GM12878 (cell line): ENCODE data around the gene CNDP2. TPM values are rescaled to one million over a fixed set of nuclear protein-coding genes. Genes with fewer than 3 reads are reported as not detected.
A peak's percentile ranks its signal among the peaks of the same experiment; 100 is the strongest.

Source experiments
- ATAC-seq: fragments of 200-7000 bp; cut with Tn5 transposase; 3 replicates; pipeline ENCODE4 v1.9.1; 2020; ENCODE audit warnings: mild to moderate bottlenecking, moderate library complexity
- BruUV-seq: library from RNA; stranded (reverse); fragments of 400-500 nt; replicated peaks from 2 replicates; lab custom pipeline; 2021; lab: Mats Ljungman, UMichigan
- CTCF ChIA-PET: fragments of 300-600 bp; sonication (Branson Sonifier 250); formaldehyde crosslinking; extraction: SDS; loops from one replicate; lab custom pipeline; 2021; ENCODE audit warnings: inconsistent platforms; lab: Yijun Ruan, JAX
- POLR2A ChIA-PET: fragments of 350-600 bp; formaldehyde crosslinking; extraction: SDS; loops from one replicate; lab custom pipeline; 2021; ENCODE audit warnings: inconsistent platforms; lab: Charles Lee
- RAD21 ChIA-PET: fragments of 300-600 bp; sonication (Branson Sonifier 250); formaldehyde crosslinking; loops from one replicate; lab custom pipeline; 2023; ENCODE audit warnings: antibody characterized with exemption; ENCODE audit not compliant: unreplicated experiment; lab: Charles Lee
- SMC1A ChIA-PET: fragments of 300-600 bp; sonication (Branson Sonifier 250); formaldehyde crosslinking; loops from one replicate; lab custom pipeline; 2023; ENCODE audit not compliant: unreplicated experiment, uncharacterized antibody; lab: Charles Lee
- DNase-seq: peaks from one replicate; pipeline ENCODE4 v3.0.0-alpha.2; 2011; ENCODE audit warnings: low read depth, low spot score
- FAIRE-seq: peaks from 3 replicates; lab custom pipeline; 2011; peaks lifted over from hg19 to GRCh38; lab: Jason Lieb, UNC
- H2AFZ ChIP-seq: 2 replicates; pipeline ENCODE4 v1.6.0; 2011; ENCODE audit warnings: low read depth, low read length, control low read depth; ENCODE audit not compliant: control insufficient read depth
- H3K27ac ChIP-seq: 2 replicates; pipeline ENCODE4 v1.5.1; 2011; ENCODE audit warnings: control low read depth; ENCODE audit not compliant: control insufficient read depth, insufficient read depth
- H3K27me3 ChIP-seq, 2 experiments: replicated peaks in 1 of 2; 2 replicates each; pipeline versions ENCODE4 v1.6.0 to v1.6.1; 2011; ENCODE audit warnings: low read length in 1 of 2; ENCODE audit not compliant: control insufficient read depth in 2 of 2, insufficient read depth in 2 of 2
- H3K36me3 ChIP-seq, 2 experiments: 2 replicates each; pipeline ENCODE4 v1.5.1; 2011; ENCODE audit warnings: low read length in 1 of 2; ENCODE audit not compliant: control insufficient read depth in 2 of 2, insufficient read depth in 2 of 2
- H3K4me1 ChIP-seq: 2 replicates; pipeline ENCODE4 v1.6.1; 2011; ENCODE audit warnings: mild to moderate bottlenecking, low read length, moderate library complexity, mixed read lengths; ENCODE audit not compliant: control insufficient read depth, insufficient read depth
- H3K4me2 ChIP-seq: 2 replicates; pipeline ENCODE4 v1.6.0; 2011; ENCODE audit warnings: control low read depth; ENCODE audit not compliant: control insufficient read depth, insufficient read depth
- H3K4me3 ChIP-seq: fragments of 200-600 bp; sonication (generic); 2 replicates; pipeline ENCODE4 v1.5.1; 2016
- H3K79me2 ChIP-seq: 2 replicates; pipeline ENCODE4 v1.6.0; 2011; ENCODE audit warnings: low read length; ENCODE audit not compliant: control insufficient read depth, insufficient read depth
- H3K9ac ChIP-seq: 2 replicates; pipeline ENCODE4 v1.8.0; 2011; ENCODE audit warnings: low read length, control low read depth, mixed read lengths; ENCODE audit not compliant: control insufficient read depth, insufficient read depth
- H3K9me3 ChIP-seq: replicated peaks from 3 replicates; pipeline ENCODE4 v1.5.1; 2011; ENCODE audit warnings: mild to moderate bottlenecking, low read length; ENCODE audit not compliant: control insufficient read depth, insufficient read depth
- H4K20me1 ChIP-seq: 2 replicates; pipeline ENCODE4 v1.6.0; 2011; ENCODE audit not compliant: control insufficient read depth, insufficient read depth
- CHD2 ChIP-seq: IDR thresholded peaks from 2 replicates; pipeline ENCODE4 v1.6.1; 2011; ENCODE audit warnings: low read depth, low read length, improper control_type of control experiment, borderline replicate concordance
- CREM ChIP-seq: IDR thresholded peaks from 2 replicates; pipeline ENCODE4 v1.6.1; 2014; ENCODE audit warnings: antibody characterized with exemption, low read depth
- JUNB ChIP-seq: IDR thresholded peaks from 2 replicates; pipeline ENCODE4 v1.6.1; 2016; ENCODE audit warnings: antibody characterized with exemption, mild to moderate bottlenecking
- MXI1 ChIP-seq: fragments of 150-350 bp; IDR thresholded peaks from 2 replicates; pipeline ENCODE4 v1.6.1; 2011; ENCODE audit warnings: low read depth, mild to moderate bottlenecking, inconsistent platforms, low read length, improper control_type of control experiment
- POLR2AphosphoS5 ChIP-seq: IDR thresholded peaks from 2 replicates; pipeline ENCODE4 v1.6.1; 2011; ENCODE audit warnings: mild to moderate bottlenecking, low read length, inconsistent platforms
- RAD21 ChIP-seq: IDR thresholded peaks from 2 replicates; pipeline ENCODE4 v1.6.1; 2011; ENCODE audit warnings: mild to moderate bottlenecking, low read depth, low read length, moderate library complexity; ENCODE audit not compliant: insufficient read depth
- RAD51 ChIP-seq: fragments of 450-650 bp; IDR thresholded peaks from 2 replicates; pipeline ENCODE4 v1.6.1; 2016; ENCODE audit warnings: moderate library complexity, mild to moderate bottlenecking, inconsistent platforms
- SIN3A ChIP-seq: IDR thresholded peaks from 2 replicates; pipeline ENCODE4 v1.6.1; 2012; ENCODE audit warnings: low read depth, low read length, improper control_type of control experiment
- STAT1 ChIP-seq: fragments of 450-650 bp; conservative IDR thresholded peaks from 2 replicates; pipeline ENCODE4 v1.6.1; 2014; ENCODE audit warnings: antibody characterized with exemption, mild to moderate bottlenecking
- TARDBP ChIP-seq: IDR thresholded peaks from 2 replicates; pipeline ENCODE4 v1.6.1; 2016; ENCODE audit warnings: borderline replicate concordance
- ZBED1 ChIP-seq: IDR thresholded peaks from 2 replicates; pipeline ENCODE4 v1.6.1; 2016; ENCODE audit warnings: borderline replicate concordance
- WGBS: methylation state at CpG from one replicate; pipeline ENCODE4 v1.1.6; 2016; ENCODE audit warnings: low lambda C conversion rate; ENCODE audit not compliant: insufficient replicate concordance, insufficient coverage; ENCODE audit errors: missing lambda C conversion rate; 5-methylcytosine and 5-hydroxymethylcytosine counted together
- in situ Hi-C: fragments of 300-500 bp; cut with MboI; formaldehyde crosslinking; loops from 9 replicates; pipeline ENCODE4 v1.14.3; 2018; ENCODE audit warnings: mixed read lengths
- intact Hi-C: fragments of 100-400 bp; cut with micrococcal nuclease; formaldehyde crosslinking; loops from one replicate; pipeline ENCODE4 v1.14.2; 2022; ENCODE audit not compliant: unreplicated experiment
- polyA plus RNA-seq, 11 experiments: library from polyadenylated mRNA; depleted of rRNA in 4 of 11; unstranded in 6 of 11; stranded (reverse) in 5 of 11; fragments of >200 nt; fragmentation: Nextera tagmentation in 4 of 11; fragmentation: Illumina TruSeq in 1 of 11; extraction: Ambion mirVana in 4 of 11; extraction: Trizol in 1 of 11; gene quantifications; 1 replicate in 1 of 11; 2 replicates in 10 of 11; pipeline versions ENCODE4 v1.2.1 to v1.2.3, GENCODE V29; 2011 to 2016; ENCODE audit warnings: inconsistent platforms in 2 of 11, missing spikeins in 2 of 11, low read depth in 1 of 11
- total RNA-seq, 4 experiments: library from RNA; depleted of rRNA in 3 of 4; stranded (reverse); fragments of >200 nt in 3 of 4; fragmentation: Illumina TruSeq in 1 of 4; extraction: Trizol in 1 of 4; gene quantifications; 2 replicates each; pipeline versions ENCODE4 v1.2.1 to v1.2.3, GENCODE V29; 2013 to 2021
- TF ChIP-seq, protein P1 (sequence below), 3 experiments: IDR thresholded peaks in 2 of 3; conservative IDR thresholded peaks in 1 of 3; 2 replicates each; pipeline ENCODE4 v1.5.1; 2011; ENCODE audit warnings: low read depth in 3 of 3, low read length in 3 of 3, mild to moderate bottlenecking in 3 of 3, control low read depth in 2 of 3, moderate library complexity in 2 of 3, inconsistent platforms in 1 of 3, mixed read lengths in 1 of 3; ENCODE audit not compliant: control insufficient read depth in 2 of 3, insufficient read depth in 1 of 3; ENCODE audit errors: extremely low read depth in 1 of 3
- TF ChIP-seq, protein P2 (sequence below): fragments of 450-650 bp; IDR thresholded peaks from 2 replicates; pipeline ENCODE4 v1.6.1; 2017; ENCODE audit warnings: borderline replicate concordance

CNDP2 gene
- total and polyA plus RNA-seq, 10 of the 15 experiments (the other 5 are each of a cell fraction or from before 2014, with no cell fraction given), result 63.5 to 213 (median 158) TPM

DNA sequence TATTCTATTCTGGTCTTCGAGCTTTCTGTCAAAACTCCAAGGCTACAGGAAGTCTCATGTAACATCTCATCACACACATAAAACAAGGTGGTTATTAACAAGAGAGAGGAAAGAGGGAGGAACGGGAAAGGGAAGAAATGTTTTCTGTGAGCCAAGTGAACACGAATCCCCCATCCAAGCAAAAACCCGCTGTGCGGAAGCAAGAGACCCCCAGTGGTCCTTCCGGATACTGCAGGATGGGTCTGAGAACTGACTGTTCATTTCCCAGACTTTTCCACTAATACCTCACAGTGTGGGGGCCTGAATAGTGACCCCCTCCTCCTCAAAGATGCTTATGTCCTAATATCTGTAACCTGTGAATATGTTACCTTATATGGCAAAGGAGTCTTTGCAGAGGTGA lies 20.0 kb upstream of the CNDP2 start:
- RAD21 ChIA-PET, result no interaction called here
- ATAC-seq, result peak; percentile 76
- FAIRE-seq, result no peak
- H3K4me2 ChIP-seq, result no peak overlapping the region
- DNase-seq, result no peak
- in situ Hi-C loops, result no loop called here
- H2AFZ ChIP-seq, result no peak overlapping the region
- no peaks in the 10 kb centered on the region for H4K20me1 ChIP-seq
- H3K4me3 ChIP-seq, result no peak overlapping the region
- BruUV-seq, result no TSS peak
- H3K9ac ChIP-seq, result no peak overlapping the region
- H3K36me3 ChIP-seq, result no peaks in the 10 kb centered on the region
- no peaks in the 10 kb centered on the region for H3K9me3 ChIP-seq
- POLR2A ChIA-PET, result no interaction called here
- H3K27ac ChIP-seq, result no peak overlapping the region
- SMC1A ChIA-PET, result no interaction called here
- H3K27me3 ChIP-seq, result peaks cover 0 to 4% of the 10 kb centered on the region in 2 experiments; a peak in 3 of 4 replicates
- H3K79me2 ChIP-seq, result no peaks in the 10 kb centered on the region
- intact Hi-C loops, result loop anchor here (5.0 kb wide), 1 partner anchor 279 kb away; no protein-coding TSS in a partner anchor
- no peak for TF ChIP-seq TARDBP
- TF ChIP-seq CHD2, result no peak
- TF ChIP-seq, protein P1, sequence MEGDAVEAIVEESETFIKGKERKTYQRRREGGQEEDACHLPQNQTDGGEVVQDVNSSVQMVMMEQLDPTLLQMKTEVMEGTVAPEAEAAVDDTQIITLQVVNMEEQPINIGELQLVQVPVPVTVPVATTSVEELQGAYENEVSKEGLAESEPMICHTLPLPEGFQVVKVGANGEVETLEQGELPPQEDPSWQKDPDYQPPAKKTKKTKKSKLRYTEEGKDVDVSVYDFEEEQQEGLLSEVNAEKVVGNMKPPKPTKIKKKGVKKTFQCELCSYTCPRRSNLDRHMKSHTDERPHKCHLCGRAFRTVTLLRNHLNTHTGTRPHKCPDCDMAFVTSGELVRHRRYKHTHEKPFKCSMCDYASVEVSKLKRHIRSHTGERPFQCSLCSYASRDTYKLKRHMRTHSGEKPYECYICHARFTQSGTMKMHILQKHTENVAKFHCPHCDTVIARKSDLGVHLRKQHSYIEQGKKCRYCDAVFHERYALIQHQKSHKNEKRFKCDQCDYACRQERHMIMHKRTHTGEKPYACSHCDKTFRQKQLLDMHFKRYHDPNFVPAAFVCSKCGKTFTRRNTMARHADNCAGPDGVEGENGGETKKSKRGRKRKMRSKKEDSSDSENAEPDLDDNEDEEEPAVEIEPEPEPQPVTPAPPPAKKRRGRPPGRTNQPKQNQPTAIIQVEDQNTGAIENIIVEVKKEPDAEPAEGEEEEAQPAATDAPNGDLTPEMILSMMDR (IDR thresholded peaks at IDR 0.05 in 2 of 3, conservative IDR thresholded peaks at IDR 0.05 in 1 of 3; ENCODE audit: control insufficient read depth in 2 of 3, extremely low read depth in 1 of 3, insufficient read depth in 1 of 3, low read depth in 3 of 3, low read length in 3 of 3), result peak; percentile 43 to 68 (median 60); a peak in 5 of 6 replicates
- TF ChIP-seq ZBED1, result no peak
- TF ChIP-seq JUNB, result no peak
- no peak for TF ChIP-seq CREM
- TF ChIP-seq STAT1, result no peak
- no peak for TF ChIP-seq POLR2AphosphoS5
- TF ChIP-seq SIN3A, result no peak
- TF ChIP-seq MXI1, result no peak
- TF ChIP-seq RAD51, result no peak
- TF ChIP-seq, protein P2, sequence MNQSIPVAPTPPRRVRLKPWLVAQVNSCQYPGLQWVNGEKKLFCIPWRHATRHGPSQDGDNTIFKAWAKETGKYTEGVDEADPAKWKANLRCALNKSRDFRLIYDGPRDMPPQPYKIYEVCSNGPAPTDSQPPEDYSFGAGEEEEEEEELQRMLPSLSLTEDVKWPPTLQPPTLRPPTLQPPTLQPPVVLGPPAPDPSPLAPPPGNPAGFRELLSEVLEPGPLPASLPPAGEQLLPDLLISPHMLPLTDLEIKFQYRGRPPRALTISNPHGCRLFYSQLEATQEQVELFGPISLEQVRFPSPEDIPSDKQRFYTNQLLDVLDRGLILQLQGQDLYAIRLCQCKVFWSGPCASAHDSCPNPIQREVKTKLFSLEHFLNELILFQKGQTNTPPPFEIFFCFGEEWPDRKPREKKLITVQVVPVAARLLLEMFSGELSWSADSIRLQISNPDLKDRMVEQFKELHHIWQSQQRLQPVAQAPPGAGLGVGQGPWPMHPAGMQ, result no peak
- peak; percentile 27 for TF ChIP-seq RAD21
- no peaks in the 10 kb centered on the region for H3K4me1 ChIP-seq
- CTCF ChIA-PET, result interaction anchor here (0.6 kb wide), 1 partner anchor 111 kb away, joined by 3 read pairs; no protein-coding TSS in a partner anchor
- WGBS, result 25% methylated on average over 6 of the region's 6 CpGs
